Stimulated activated naive CD4-positive, alpha-beta T cell treated with Interleukin-2 at 50 U/mL for 16 hours (primary cell): ENCODE measurements around the gene FAM9A.
A peak's percentile ranks its signal among the peaks of the same experiment; 100 is the strongest.
"Not testable (repeated sequence)": the region's sequence is repeated elsewhere in the genome, so short reads cannot be mapped to it uniquely, and the experiment has no call there.

Source experiments
- DNase-seq: peaks from one replicate; lab custom pipeline; 2025; lab: John Stamatoyannopoulos, UW

Gene FAM9A

DNA sequence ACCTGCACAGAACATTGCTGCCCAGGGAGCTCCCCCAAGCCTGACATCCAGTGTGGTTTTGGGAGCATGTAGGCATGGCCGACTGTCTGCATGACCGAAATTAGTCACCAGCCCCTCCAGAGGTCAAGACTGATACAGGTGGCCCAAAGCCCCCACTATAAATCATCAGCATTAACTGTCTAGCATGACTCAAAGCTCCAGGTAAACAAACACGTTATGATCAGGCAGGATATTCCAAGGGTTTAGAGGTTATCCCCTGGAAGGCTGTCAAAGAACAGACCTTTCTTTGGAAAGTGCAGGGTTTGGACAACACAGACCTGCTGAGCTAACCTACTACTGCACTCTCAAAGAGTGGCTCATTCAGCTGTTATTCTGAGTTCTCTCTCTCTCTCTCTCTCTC, 2.1 kb upstream of the FAM9A start:
- DNase-seq, result no peak

DNA sequence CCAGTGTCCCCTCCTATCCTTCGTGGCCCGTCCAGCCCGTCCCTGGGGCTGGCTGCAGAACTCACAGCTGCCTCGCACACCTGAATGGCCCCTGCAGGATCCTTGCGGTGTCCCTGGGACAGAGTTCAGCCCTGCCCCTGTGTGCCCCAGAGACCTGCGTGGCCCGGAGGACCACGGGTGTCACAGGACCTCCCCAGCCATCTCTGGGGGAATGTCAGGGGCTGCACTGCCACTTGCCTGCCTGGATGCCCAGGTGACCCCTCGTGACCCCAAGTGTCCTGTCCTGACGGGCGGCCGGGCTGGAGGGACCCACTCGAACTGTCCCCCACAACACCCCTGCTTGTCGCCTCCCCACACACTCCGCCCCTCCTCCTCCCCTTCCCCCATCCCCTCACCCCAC, 832 bp downstream of the FAM9A start:
- not testable (repeated sequence) for DNase-seq

DNA sequence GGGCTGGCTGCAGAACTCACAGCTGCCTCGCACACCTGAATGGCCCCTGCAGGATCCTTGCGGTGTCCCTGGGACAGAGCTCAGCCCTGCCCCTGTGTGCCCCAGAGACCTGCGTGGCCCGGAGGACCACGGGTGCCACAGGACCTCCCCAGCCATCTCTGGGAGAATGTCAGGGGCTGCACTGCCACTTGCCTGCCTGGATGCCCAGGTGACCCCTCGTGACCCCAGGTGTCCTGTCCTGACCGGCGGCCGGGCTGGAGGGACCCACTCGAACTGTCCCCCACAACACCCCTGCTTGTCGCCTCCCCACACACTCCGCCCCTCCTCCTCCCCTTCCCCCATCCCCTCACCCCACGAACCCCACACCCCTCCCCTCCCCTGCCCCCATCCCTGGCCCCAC, 1.9 kb downstream of the FAM9A start:
- not testable (repeated sequence) for DNase-seq

DNA sequence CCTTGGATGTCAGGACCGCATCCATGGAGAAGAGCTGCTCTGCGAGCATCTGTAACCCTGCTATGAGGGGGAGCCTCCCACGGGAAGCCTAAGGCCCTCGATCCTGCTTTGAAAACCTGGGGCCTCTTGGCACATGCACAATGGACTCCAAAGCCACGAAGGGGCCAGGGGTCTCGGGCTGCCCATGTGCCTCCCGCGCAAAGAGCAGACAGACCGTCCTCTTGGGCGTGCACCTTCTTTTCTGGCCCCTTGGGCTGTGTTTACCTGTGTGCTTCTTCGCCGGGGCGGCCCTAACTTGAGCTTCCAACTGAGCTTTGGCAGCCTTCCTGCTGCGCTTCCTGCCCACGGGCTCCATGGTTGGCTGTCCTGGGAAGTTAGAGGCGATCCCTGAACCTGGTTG, 2.5 kb downstream of the FAM9A start:
- DNase-seq, result not testable (repeated sequence)

DNA sequence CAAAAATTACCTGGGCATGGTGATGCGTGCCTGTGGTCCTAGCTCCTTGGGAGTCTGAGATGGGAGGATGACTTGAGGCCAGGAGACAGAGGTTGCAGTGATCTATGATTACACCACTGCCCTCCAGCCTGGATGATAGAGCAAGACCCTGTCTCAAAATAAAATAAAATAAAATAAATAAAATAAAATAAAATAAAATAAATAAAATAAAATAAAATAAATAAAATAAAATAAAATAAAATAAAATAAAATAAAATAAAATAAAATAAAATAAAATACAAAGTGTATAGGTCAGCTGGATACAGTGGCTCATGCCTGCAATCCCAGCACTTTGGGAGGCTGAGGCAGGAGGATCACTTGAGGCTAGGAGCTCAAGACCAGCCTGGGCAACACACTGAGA, 14.1 kb downstream of the FAM9A start:
- DNase-seq, result not testable (repeated sequence)

DNA sequence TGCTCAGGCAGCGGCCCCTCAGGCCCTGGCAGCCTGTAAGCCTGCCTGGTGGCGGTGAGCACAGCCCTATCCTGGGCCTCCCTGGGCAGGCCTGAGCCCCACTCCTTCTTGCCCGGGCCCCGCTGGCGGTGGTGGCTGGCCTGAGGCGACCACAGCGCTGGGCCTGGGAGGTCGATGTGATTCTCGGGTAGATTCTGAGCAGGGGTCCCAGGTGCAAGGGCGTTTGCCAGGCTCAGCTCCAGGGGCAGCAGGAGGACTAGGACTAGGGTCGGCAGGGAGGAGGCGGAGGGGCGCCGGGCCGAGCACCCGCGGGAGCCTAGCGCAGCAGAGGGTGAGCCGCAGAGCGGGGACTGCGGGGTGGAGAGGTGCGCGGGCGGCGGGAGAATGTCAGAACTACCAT, 17.0 kb downstream of the FAM9A start:
- DNase-seq, result no peak

DNA sequence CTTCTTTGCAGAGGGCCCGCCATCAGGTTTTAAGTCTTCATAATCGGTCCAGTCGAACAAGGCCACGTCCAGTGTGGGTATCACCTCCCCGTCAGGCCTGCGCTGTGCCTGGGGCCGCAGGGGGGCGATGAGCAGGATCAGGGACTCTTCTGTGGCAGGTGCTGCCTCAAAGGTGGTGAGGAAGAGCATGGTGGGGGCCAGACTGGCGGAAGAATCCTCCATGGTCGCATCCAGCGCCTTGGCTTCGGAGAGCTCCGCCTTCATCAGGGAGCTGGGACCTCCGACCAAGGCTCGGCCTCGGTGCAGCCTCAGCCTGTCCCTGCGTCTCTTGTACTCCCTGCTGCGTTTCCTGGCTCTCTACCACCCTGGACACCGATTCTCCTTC, 17.5 kb downstream of the FAM9A start:
- DNase-seq, result no peak

DNA sequence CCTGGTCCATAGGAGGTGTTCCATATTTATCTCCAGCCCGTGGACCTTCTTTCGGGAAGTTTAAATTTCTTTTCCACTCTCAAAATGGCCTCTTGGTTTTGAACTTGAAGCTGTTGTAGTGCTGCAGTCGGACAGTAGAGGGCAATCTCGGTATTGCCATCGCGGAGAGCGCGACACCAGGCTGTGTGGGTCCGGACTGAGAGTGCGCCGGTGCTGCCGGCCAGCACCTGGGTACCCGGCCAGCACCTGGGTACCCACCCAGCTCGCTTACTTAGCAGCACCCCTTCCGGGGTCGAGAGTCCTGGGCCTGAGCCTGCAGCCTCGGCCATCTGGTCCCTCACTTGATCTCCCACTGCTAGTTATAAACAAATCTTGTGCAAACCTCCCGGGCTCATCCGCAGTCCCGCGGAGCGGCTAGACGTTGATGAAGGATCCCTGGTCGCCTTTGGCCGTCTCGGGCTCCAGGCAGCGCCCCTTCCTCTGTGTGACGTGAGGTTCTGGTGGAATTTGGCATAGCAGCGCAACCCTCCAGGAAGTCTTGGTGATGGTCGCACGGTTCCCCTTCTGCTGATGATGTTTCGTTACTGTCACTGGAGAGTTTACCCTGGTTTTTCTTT, 18.0 kb downstream of the FAM9A start:
- DNase-seq, result peak; percentile 0

DNA sequence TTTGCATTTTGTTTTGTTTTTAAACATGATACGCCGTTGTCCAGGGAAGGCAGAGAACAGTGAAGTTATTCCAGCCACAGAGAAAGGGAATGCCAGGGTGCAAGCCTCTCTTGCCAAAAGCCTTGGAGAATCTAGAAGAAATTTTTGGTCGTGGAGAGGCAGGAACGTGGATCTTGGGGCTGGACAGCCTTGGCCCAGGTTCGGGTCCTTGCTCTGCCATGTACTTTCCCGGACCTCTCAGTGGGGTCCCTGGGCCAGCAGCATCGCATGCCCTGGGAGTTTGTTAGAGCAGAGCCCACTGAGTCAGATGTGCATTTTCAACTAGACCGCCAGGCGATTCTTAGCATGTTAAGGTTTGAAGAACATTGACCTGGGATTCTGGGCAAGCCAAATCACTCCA, 18.6 kb downstream of the FAM9A start:
- DNase-seq, result no peak

DNA sequence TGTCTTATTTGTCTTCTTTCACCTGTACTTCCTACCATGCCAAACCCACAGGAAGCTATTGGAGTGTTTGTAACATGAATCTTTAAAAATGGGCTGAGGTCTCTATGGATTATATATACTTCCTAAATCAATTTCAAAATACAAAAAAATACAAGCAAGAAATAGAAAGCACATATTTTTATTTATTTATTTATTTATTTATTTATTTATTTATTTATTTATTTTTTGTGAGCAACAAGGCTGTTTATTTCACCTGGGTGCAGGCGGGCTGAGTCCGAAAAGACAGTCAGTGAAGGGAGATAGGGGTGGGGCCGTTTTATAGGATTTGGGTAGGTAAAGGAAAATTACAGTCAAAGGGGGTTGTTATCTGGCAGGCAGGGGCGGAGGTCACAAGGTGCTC, 19.3 kb downstream of the FAM9A start:
- not testable (repeated sequence) for DNase-seq

DNA sequence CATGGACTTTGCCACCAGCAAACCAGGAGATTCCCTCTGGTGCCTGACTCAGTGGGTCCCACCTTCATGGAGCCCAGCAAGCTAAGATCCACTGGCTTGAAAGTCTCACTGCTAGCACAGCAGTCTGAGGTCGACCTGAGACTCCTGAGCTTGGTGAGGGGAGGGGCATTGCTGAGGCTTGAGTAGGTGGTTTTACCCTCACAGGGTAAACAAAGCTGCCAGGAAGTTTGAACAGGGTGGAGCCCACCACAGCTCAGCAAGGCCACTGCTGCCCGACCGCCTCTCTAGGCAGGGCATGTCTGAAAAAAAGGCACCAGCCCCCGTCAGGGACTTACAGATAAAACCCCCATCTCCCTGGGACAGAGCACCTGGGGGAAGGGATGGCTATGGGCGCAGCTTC, 28.1 kb downstream of the FAM9A start:
- no peak for DNase-seq

DNA sequence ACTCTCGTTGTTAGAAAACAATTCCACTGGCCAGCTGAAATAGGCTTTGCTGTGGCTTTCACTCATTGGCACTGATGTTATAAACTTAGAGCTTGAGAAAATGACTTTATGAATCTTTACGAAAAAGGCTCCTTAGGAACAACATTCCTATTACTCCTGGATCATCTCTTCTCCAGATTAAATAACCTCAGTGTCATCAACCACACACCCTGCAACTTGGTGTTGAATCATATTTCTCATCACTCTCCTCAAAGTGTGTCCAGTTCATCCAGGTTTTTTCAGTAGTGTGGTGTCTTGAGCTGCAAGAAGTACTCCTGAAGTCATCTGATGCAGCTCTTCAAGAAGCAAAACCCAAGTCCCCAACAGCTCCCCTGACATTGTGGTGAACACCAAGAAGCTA, 41.2 kb downstream of the FAM9A start:
- DNase-seq, result no peak

DNA sequence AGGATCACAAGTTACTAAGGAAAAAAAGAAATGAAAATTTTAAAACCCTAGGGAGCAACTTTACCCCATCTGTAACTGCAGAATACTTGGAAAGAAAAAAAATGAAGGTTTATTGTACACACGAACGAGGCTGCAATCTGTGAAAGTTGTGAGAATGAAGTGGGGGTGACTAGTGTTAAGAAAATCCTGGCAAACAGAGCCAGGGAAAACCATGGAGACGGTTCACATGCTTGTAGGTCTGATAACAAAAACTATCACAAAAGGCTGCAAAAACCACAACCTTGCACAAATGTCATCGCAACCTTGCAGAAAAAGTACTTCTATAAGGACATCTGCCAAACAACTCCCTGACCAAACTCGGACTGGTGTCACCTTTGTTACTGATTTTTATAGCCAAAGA, 42.5 kb downstream of the FAM9A start:
- not testable (repeated sequence) for DNase-seq

DNA sequence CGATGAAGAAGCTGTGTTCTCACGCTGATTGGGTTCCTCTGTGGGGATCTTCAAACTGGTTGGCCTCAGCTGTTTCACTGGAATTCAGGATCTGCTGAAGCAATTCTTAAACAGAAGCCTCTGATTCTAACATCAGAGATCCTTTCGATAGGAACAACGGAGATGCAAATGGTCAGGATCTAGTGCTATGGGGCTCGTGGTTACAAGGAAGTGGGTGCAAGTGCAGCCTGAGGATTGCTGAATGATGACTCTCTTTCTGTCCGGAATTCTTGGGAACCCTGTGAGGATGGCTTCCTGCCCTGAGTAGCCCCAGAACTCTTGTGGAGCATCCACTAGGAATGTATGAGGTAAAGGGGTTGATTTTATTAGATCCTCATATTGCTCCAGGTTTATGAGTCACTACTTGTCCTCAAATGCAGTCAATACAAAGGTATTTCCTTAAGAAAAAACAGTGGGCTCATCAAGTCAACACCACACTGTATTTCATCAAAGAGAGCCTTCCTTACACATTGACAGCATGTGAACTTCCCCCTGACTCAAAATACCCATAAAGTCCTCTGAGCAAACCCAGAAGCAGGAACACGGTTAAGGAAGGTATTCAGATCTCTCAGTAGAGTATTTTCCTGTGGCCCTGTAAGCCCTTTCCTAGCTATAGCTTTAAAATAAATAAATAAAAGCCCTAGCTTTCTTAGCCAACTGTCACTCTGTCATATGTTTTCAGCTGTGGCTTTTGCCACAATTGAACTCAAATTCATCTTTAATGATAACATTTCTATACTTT, 43.4 kb downstream of the FAM9A start:
- DNase-seq, result not testable (repeated sequence)

DNA sequence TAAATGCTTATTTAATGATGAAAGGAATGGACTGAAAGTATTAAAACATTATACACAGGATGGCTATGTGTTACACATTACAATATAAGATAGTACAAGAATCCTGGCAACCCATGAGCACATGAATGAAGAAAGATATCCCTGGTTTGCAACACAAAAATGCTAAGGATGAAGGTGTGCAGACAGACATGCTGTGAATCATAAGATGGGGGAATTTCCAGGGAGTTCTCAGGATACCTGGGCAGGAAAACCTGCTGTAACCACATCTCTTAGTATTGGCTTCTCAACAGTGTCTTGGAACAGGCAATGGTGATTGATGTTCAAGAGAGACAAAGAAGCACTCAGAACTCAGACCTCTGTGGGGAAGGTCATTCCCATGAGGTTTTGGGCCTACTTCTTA, 45.4 kb downstream of the FAM9A start:
- DNase-seq, result no peak

DNA sequence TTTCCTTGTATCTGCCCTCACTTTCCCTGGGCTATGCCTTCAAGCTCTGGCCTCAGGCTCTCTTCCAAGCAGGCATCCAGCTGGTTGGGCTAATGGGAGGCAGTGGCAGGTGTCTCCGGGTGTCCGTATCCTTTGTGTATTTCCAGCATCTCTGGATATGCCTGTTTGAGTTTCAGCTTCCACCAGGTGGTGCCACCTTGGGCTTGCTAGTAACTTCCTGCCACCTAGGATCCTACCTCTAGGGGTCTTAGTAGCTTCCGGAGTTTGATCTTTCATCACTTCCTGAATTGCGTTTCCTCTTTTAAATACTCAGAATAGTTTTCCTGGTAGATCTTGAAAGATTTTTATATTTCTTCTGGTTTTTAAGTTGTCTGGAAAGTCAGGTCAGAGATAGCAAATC, 46.1 kb downstream of the FAM9A start:
- no peak for DNase-seq

DNA sequence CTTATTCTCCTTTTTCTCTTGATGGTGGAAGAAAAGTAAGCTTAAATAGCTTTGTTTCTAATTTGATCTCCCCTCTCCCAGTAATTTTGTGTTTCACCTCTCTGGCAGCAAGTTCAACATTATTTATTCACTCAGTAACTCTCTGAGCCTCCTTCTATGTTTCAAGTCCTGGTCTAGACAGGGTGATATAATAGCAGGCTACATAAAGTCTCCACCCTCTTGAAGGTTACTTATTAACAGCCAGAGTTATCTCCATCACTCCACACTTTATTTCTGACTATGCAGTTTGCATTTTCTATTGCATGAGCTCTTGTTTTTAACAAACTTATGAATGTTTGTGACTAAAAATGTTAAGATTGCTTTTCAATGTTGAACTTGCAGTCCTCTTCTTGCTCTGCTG, 51.5 kb downstream of the FAM9A start:
- DNase-seq, result no peak

DNA sequence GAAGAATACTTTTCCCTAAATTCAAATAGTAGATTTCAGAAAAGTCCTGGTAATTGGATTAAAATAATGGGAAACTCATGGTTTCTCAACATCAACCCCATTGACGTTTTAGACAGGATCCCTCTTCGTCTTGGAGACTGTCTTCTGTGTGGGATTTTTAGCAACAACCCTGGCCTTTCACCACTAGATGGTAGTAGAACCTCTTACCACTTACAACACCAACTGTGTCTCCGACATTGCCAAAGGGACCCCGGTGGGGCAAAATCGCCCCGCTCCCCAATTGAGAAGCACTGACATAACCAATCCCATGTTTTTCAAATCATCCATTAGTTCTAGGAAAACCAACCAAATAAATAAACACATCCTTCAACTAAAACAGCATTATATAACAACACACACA, 52.3 kb downstream of the FAM9A start:
- DNase-seq, result no peak

DNA sequence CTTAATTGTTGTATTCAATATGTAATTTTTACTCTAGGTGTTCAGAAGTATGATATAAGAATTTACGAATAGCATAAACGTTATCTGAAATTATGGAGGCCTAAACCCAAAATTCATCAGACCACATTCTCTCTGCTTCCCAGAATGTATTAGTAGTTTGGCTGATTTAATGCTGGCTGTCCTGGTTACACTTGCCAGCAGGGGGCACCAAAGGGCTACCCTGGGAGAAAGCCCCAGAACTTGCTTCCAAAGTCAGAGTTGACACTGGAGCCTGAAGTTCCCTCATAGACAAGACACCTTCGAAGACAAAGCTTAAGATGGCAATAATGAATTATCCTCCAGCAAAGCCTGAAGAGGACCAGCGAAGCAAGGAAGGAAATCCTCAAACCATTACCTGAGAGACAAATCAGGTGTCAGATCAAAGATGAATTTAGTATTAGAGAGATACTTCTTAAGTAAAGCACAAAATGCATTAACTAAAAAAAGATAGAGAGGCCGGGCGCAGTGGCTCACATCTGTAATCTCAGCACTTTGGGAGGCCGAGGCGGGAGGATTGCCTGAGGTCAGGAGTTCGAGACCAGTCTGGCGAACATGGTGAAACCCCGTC, 58.0 kb downstream of the FAM9A start:
- peak; percentile 46 for DNase-seq

DNA sequence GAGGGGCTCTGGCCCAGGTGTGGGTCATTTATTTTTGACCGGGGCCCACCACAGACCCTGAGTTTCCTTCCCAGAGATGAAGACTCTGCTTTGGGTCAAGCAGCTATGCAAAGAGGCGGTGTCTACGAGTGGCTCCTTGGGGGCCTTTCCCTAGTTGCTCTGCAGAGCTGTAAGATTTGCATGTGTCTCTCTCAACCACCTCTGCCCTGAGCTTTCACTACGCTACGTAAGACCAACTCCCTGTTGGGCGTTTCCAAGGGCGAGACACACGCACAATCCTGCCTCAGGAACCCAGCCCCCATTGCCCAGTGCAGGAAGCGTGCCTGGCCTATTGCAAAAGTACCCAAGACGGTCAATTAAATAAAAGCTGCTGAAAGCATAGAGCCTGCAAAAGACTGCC, 59.2 kb downstream of the FAM9A start:
- DNase-seq, result no peak
